Spleen (tissue), 7 donors: ENCODE measurements around the gene CHST4.

Experiments
- CTCF ChIP-seq, 11 experiments: fragments of 200-600 bp in 7 of 11; fragments of 450-650 bp in 4 of 11; sonication (generic) in 4 of 11; IDR thresholded peaks in 8 of 11; conservative IDR thresholded peaks in 3 of 11; 1 replicate in 7 of 11; 2 replicates in 4 of 11; pipeline versions ENCODE4 v1.4.0 to v1.8.0; 2016 to 2021; ENCODE audit warnings: antibody characterized with exemption in 11 of 11, inconsistent platforms in 4 of 11, mild to moderate bottlenecking in 1 of 11
- POLR2A ChIP-seq, 3 donors: fragments of 450-650 bp; IDR thresholded peaks; one replicate each; pipeline ENCODE4 v1.5.1; 2017; ENCODE audit warnings: antibody characterized with exemption in 3 of 3, mild to moderate bottlenecking in 1 of 3
- POLR2AphosphoS5 ChIP-seq, 3 donors: sonication (generic); formaldehyde crosslinking; IDR thresholded peaks; one replicate each; pipeline ENCODE4 v1.5.1; 2017; ENCODE audit warnings: antibody characterized with exemption in 3 of 3
- donor health status: DM: no; HTN: no; CAD: no; lungs with moderate emphysema.
- donor health status: DM: no; HTN: no; CAD: no.
- donor health status: DM: no; HTN: no; CAD: no.

GRCh38 chr16:71491054-71491453 is 35.2 kb upstream of the CHST4 start:
- TF ChIP-seq CTCF (IDR thresholded peaks at IDR 0.05 in 8 of 11, conservative IDR thresholded peaks at IDR 0.05 in 3 of 11): no peak
- TF ChIP-seq POLR2A (IDR thresholded peaks at IDR 0.05): no peak
- no peak for TF ChIP-seq POLR2AphosphoS5 (IDR thresholded peaks at IDR 0.05)
